WERI-Rb-1 (cell line): ENCODE results near the gene CD4.

Source experiments
- DNase-seq: peaks from one replicate; pipeline ENCODE4 v3.0.0-alpha.2; 2020
- H3K27ac ChIP-seq: fragments of 250-450 bp; sonication (Bioruptor Pico); 2 replicates; pipeline ENCODE4 v1.5.1; 2020; ENCODE audit warnings: mild to moderate bottlenecking, moderate library complexity
- H3K27me3 ChIP-seq: fragments of 250-450 bp; sonication (Bioruptor Pico); 2 replicates; pipeline ENCODE4 v1.5.1; 2021; ENCODE audit warnings: mild to moderate bottlenecking, low read depth, moderate library complexity; ENCODE audit not compliant: insufficient read depth, severe bottlenecking
- H3K36me3 ChIP-seq: fragments of 250-450 bp; sonication (Bioruptor Pico); 2 replicates; pipeline ENCODE4 v1.5.1; 2020; ENCODE audit warnings: mild to moderate bottlenecking, moderate library complexity
- H3K4me3 ChIP-seq: 2 replicates; pipeline ENCODE4 v1.5.1; 2011; ENCODE audit warnings: low read depth, mild to moderate bottlenecking, control low read depth, low read length
- H3K9me3 ChIP-seq: fragments of 250-450 bp; sonication (Bioruptor Pico); 2 replicates; pipeline ENCODE4 v1.5.1; 2021; ENCODE audit warnings: mild to moderate bottlenecking, moderate library complexity; ENCODE audit not compliant: severe bottlenecking
- CTCF ChIP-seq: IDR thresholded peaks from 2 replicates; pipeline ENCODE4 v1.5.1; 2011; ENCODE audit warnings: low read depth, mild to moderate bottlenecking, control low read depth, inconsistent platforms, low read length

The CD4 gene

GRCh38 chr12:6851153-6851920, 62.0 kb downstream of the CD4 start, which contains the start of gene CDCA3:
Gene CDCA3, minus strand, starts transcription at chr12:6851286. Its CDS starts 334 bp downstream, at chr12:6850952.
- peak; percentile 97 for DNase-seq
- no peaks in the 10 kb centered on the region for H3K27me3 ChIP-seq
- no peak for TF ChIP-seq CTCF
- H3K9me3 ChIP-seq: no peaks in the 10 kb centered on the region
- H3K27ac ChIP-seq: peak within 1 kb of the TSS; percentile 92
- peak within 1 kb of the TSS; percentile 77 for H3K4me3 ChIP-seq
- H3K36me3 ChIP-seq: peaks cover 62% of the 10 kb centered on the region

- DNase-seq: peak; percentile 99
- Histone ChIP-seq H3K27me3 (no peaks in the 10 kb centered on the region), H3K27ac (peak within 1 kb of the TSS; percentile 92), H3K4me3 (peak within 1 kb of the TSS; percentile 77), H3K36me3 (peaks cover 62% of the 10 kb centered on the region), H3K9me3 (no peaks in the 10 kb centered on the region)
- TF ChIP-seq CTCF: no peak
These were observed 62.8 kb downstream of the CD4 start, which contains the start of gene USP5 for GRCh38 chr12:6851921-6852650. Gene USP5, plus strand, starts transcription at chr12:6852150. Its CDS starts 30 bp downstream, at chr12:6852180.

GRCh38 chr12:6852651-6853354, 63.5 kb downstream of the CD4 start:
- peaks cover 63% of the 10 kb centered on the region for H3K36me3 ChIP-seq
- H3K4me3 ChIP-seq: peak overlapping the region; percentile 77
- DNase-seq: peak; percentile 79

GRCh38 chr12:6853626-6854025, 64.3 kb downstream of the CD4 start:
- TF ChIP-seq CTCF: no peak
- Histone ChIP-seq H3K4me3 (peak overlapping the region; percentile 77; the same call in 1 of the 2 replicates), H3K27ac (peak overlapping the region; percentile 92), H3K27me3 (no peaks in the 10 kb centered on the region), H3K36me3 (peaks cover 63% of the 10 kb centered on the region), H3K9me3 (no peaks in the 10 kb centered on the region)
- no peak for DNase-seq

More at GRCh38 chr12:6852651-6853354, 63.5 kb downstream of the CD4 start:
- Histone ChIP-seq H3K27ac (peak overlapping the region; percentile 92), H3K27me3 (no peaks in the 10 kb centered on the region), H3K9me3 (no peaks in the 10 kb centered on the region)
- no peak for TF ChIP-seq CTCF

- no peak overlapping the region for H3K4me3 ChIP-seq
- no peak overlapping the region; the same call in 1 of the 2 replicates for H3K27ac ChIP-seq
- H3K36me3 ChIP-seq: peaks cover 63% of the 10 kb centered on the region
- DNase-seq: no peak
- TF ChIP-seq CTCF: no peak
- no peaks in the 10 kb centered on the region for H3K27me3 ChIP-seq
- no peaks in the 10 kb centered on the region for H3K9me3 ChIP-seq
These were observed 64.7 kb downstream of the CD4 start for GRCh38 chr12:6854036-6854435.
